H1 (cell line): ENCODE data around the gene ARHGAP26. TPM values are rescaled to one million over a fixed set of nuclear protein-coding genes. Genes with fewer than 3 reads are reported as not detected.

Experiments used
- BACH1 ChIP-seq: IDR thresholded peaks from 2 replicates; pipeline ENCODE4 v1.6.1; 2012; ENCODE audit warnings: low read length, improper control_type of control experiment
- KDM1A ChIP-seq: fragments of 200-600, 300-600 bp; sonication (generic); IDR thresholded peaks from 2 replicates; pipeline ENCODE4 v1.7.1; 2016; ENCODE audit warnings: mild to moderate bottlenecking, low read length, borderline replicate concordance
- RNF2 ChIP-seq: fragments of 200-900, 300-1000 bp; sonication (generic); IDR thresholded peaks from 2 replicates; pipeline ENCODE4 v1.7.1; 2016; ENCODE audit warnings: borderline replicate concordance, low read depth, mild to moderate bottlenecking, antibody characterized with exemption, low read length; ENCODE audit not compliant: poor library complexity, severe bottlenecking; ENCODE audit errors: missing control alignments
- polyA plus RNA-seq, 7 experiments: library from polyadenylated mRNA; depleted of rRNA in 3 of 7; stranded (reverse) in 5 of 7; unstranded in 2 of 7; fragments of >200 nt in 5 of 7; fragments of 200-250 nt in 2 of 7; gene quantifications; 1 replicate in 5 of 7; 2 replicates in 1 of 7; 4 replicates in 1 of 7; pipeline versions ENCODE4 v1.2.1 to v1.2.3, GENCODE V29; 2011 to 2013; ENCODE audit warnings: missing spikeins in 2 of 7, mixed read lengths in 2 of 7
- total RNA-seq: library from RNA; stranded (reverse); fragmentation: NEBNext Ultra II Directional; extraction: Animal tissue kit (Norgen Biotek cat#: 25700); gene quantifications from 2 replicates; pipeline ENCODE4 v1.2.1, GENCODE V29; 2021

Gene ARHGAP26
- total and polyA plus RNA-seq, 2 of the 8 experiments (the other 6 are each of a cell fraction or from before 2014, with no cell fraction given): 7.1 to 24.8 TPM

- TF ChIP-seq RNF2: no peak
- no peak for TF ChIP-seq KDM1A
- no peak for TF ChIP-seq BACH1
Measured at GRCh38 chr5:142782976-142783530, 12.9 kb downstream of the ARHGAP26 start (continued).
